ENCODE data around the gene CPNE4.

- TF ChIP-seq EZH2phosphoT487 (IDR thresholded peaks at IDR 0.05; ENCODE audit: borderline replicate concordance, low read length), result no peak
- TF ChIP-seq CTCF (conservative IDR thresholded peaks at IDR 0.05; ENCODE audit: low read depth, low read length), result no peak
Observed at GRCh38 chr3:131960324-131960723, 74.5 kb downstream of the CPNE4 start.
